Suprapubic skin (tissue), 4 donors: ENCODE data around the gene DSN1. TPM values are rescaled to one million over a fixed set of nuclear protein-coding genes. Genes with fewer than 3 reads are reported as not detected.

Source experiments
- DNase-seq, 2 donors: peaks; one replicate each; pipeline ENCODE4 v3.0.0-alpha.2; 2019; ENCODE audit warnings: low spot score in 2 of 2
- H3K27ac ChIP-seq: fragments of 200-600 bp; sonication (generic); one replicate; pipeline ENCODE4 v1.5.1; 2019
- H3K27me3 ChIP-seq: fragments of 200-600 bp; sonication (generic); one replicate; pipeline ENCODE4 v1.5.1; 2019
- H3K36me3 ChIP-seq: fragments of 200-600 bp; sonication (generic); one replicate; pipeline ENCODE4 v1.5.1; 2019
- H3K4me1 ChIP-seq: fragments of 200-600 bp; sonication (generic); one replicate; pipeline ENCODE4 v1.5.1; 2019
- H3K4me3 ChIP-seq: fragments of 200-600 bp; sonication (generic); one replicate; pipeline ENCODE4 v1.5.1; 2019; ENCODE audit warnings: mild to moderate bottlenecking
- H3K9me3 ChIP-seq: fragments of 200-600 bp; sonication (generic); one replicate; pipeline ENCODE4 v1.5.1; 2019
- CTCF ChIP-seq, 2 donors: fragments of 200-600 bp in 1 of 2; fragments of 450-650 bp in 1 of 2; sonication (generic) in 1 of 2; IDR thresholded peaks; one replicate each; pipeline ENCODE4 v1.5.1; 2016 to 2019; ENCODE audit warnings: antibody characterized with exemption in 2 of 2, mild to moderate bottlenecking in 1 of 2, moderate library complexity in 1 of 2
- EP300 ChIP-seq: sonication (generic); formaldehyde crosslinking; IDR thresholded peaks from one replicate; pipeline ENCODE4 v1.6.1; 2017; ENCODE audit warnings: antibody characterized with exemption
- POLR2A ChIP-seq, 2 donors: fragments of 450-650 bp; IDR thresholded peaks; one replicate each; pipeline ENCODE4 v1.6.1; 2017; ENCODE audit warnings: antibody characterized with exemption in 2 of 2, mild to moderate bottlenecking in 2 of 2, moderate library complexity in 2 of 2
- POLR2AphosphoS5 ChIP-seq, 3 donors: sonication (generic); formaldehyde crosslinking; IDR thresholded peaks; one replicate each; pipeline ENCODE4 v1.6.1; 2017; ENCODE audit warnings: antibody characterized with exemption in 3 of 3
- WGBS: methylation state at CpG from one replicate; pipeline ENCODE4 v1.1.5; 2018; 5-methylcytosine and 5-hydroxymethylcytosine counted together
- total RNA-seq, 4 donors: library from RNA; depleted of rRNA; stranded (reverse); fragments of >200 nt; gene quantifications; one replicate each; pipeline ENCODE4 v1.1.0, GENCODE V29; 2016

Gene DSN1
- total RNA-seq, 4 donors from 2014 or later, result 6.7 to 13.5 (median 9.6) TPM

- peaks cover 21% of the 10 kb centered on the region for H3K36me3 ChIP-seq
- WGBS, result no CpG with 5 or more reads among the region's 1 CpG
- no peak for TF ChIP-seq POLR2AphosphoS5 (IDR thresholded peaks at IDR 0.05)
- no peak for TF ChIP-seq CTCF (IDR thresholded peaks at IDR 0.05)
- TF ChIP-seq POLR2A (IDR thresholded peaks at IDR 0.05), result no peak
- TF ChIP-seq EP300, result no peak
- no peak overlapping the region for H3K27ac ChIP-seq
- peaks cover 43% of the 10 kb centered on the region for H3K4me1 ChIP-seq
- H3K27me3 ChIP-seq, result no peaks in the 10 kb centered on the region
- no peak overlapping the region for H3K4me3 ChIP-seq
- no peak for DNase-seq
- H3K9me3 ChIP-seq, result no peaks in the 10 kb centered on the region
Observed at GRCh38 chr20:36820073-36820472, 46.5 kb upstream of the DSN1 start.

- Histone ChIP-seq H3K9me3 (no peaks in the 10 kb centered on the region), H3K36me3 (peaks cover 25% of the 10 kb centered on the region), H3K4me3 (no peak overlapping the region), H3K27ac (no peak overlapping the region), H3K27me3 (no peaks in the 10 kb centered on the region), H3K4me1 (peaks cover 47% of the 10 kb centered on the region)
- TF ChIP-seq POLR2A (IDR thresholded peaks at IDR 0.05) (no peak), CTCF (IDR thresholded peaks at IDR 0.05) (no peak), POLR2AphosphoS5 (IDR thresholded peaks at IDR 0.05) (no peak), EP300 (no peak)
- DNase-seq, result no peak
- 29% methylated on average over 5 of the region's 5 CpGs for whole genome bisulfite sequencing
Observed at GRCh38 chr20:36819659-36820058, 46.1 kb upstream of the DSN1 start.

GRCh38 chr20:36818861-36819260 is 45.3 kb upstream of the DSN1 start:
- no peak overlapping the region for H3K4me3 ChIP-seq
- H3K27ac ChIP-seq, result no peak overlapping the region
- H3K4me1 ChIP-seq, result peaks cover 51% of the 10 kb centered on the region
- H3K27me3 ChIP-seq, result no peaks in the 10 kb centered on the region
- no peak for DNase-seq
- peaks cover 29% of the 10 kb centered on the region for H3K36me3 ChIP-seq
- 51% methylated on average over 4 of the region's 4 CpGs for WGBS
- H3K9me3 ChIP-seq, result no peaks in the 10 kb centered on the region
- no peak for TF ChIP-seq CTCF (IDR thresholded peaks at IDR 0.05)
- no peak for TF ChIP-seq POLR2AphosphoS5 (IDR thresholded peaks at IDR 0.05)
- no peak for TF ChIP-seq EP300

- Histone ChIP-seq H3K4me3 (no peak overlapping the region), H3K9me3 (no peaks in the 10 kb centered on the region), H3K4me1 (peaks cover 51% of the 10 kb centered on the region), H3K27ac (no peak overlapping the region), H3K36me3 (peaks cover 27% of the 10 kb centered on the region), H3K27me3 (no peaks in the 10 kb centered on the region)
- no peak for DNase-seq
- 92% methylated on average over 1 of the region's 1 CpG for WGBS
- TF ChIP-seq CTCF (IDR thresholded peaks at IDR 0.05) (no peak), POLR2AphosphoS5 (IDR thresholded peaks at IDR 0.05) (no peak), EP300 (no peak)
Observed at GRCh38 chr20:36818185-36818584, 44.6 kb upstream of the DSN1 start.

GRCh38 chr20:36817496-36817895 is 43.9 kb upstream of the DSN1 start:
- no peak for TF ChIP-seq POLR2A (IDR thresholded peaks at IDR 0.05)
- TF ChIP-seq POLR2AphosphoS5 (IDR thresholded peaks at IDR 0.05), result no peak
- no peak for TF ChIP-seq EP300
- TF ChIP-seq CTCF (IDR thresholded peaks at IDR 0.05), result no peak
- H3K27ac ChIP-seq, result no peak overlapping the region
- no peaks in the 10 kb centered on the region for H3K27me3 ChIP-seq
- H3K4me3 ChIP-seq, result no peak overlapping the region
- H3K36me3 ChIP-seq, result peaks cover 31% of the 10 kb centered on the region
- no peaks in the 10 kb centered on the region for H3K9me3 ChIP-seq
- DNase-seq, result no peak
- WGBS, result 96% methylated on average over 3 of the region's 3 CpGs
- peaks cover 50% of the 10 kb centered on the region for H3K4me1 ChIP-seq
